GM13977 (cell line): ENCODE data around the gene ITPK1.

Experiments
- DNase-seq: peaks from one replicate; pipeline ENCODE4 v3.0.0; 2012; ENCODE audit warnings: low spot score
- CTCF ChIP-seq: IDR thresholded peaks from 2 replicates; pipeline ENCODE4 v1.5.1; 2012; ENCODE audit warnings: mild to moderate bottlenecking, control low read depth; ENCODE audit not compliant: insufficient read depth; ENCODE audit errors: extremely low read depth, missing control alignments
- in situ Hi-C: fragments of 300-500 bp; cut with MboI; formaldehyde crosslinking; loops from one replicate; pipeline ENCODE4 v1.12.0; 2022; ENCODE audit warnings: low sequenced_read_pairs, low pct_unique_long_range_greater_than_20kb, mixed read lengths, inconsistent platforms; ENCODE audit not compliant: unreplicated experiment

ITPK1 gene

GRCh38 chr14:92978229-92979021 is 137.3 kb downstream of the ITPK1 start:
- TF ChIP-seq CTCF, result no peak
- DNase-seq, result no peak
- in situ Hi-C loops, result no loop called here

DNA sequence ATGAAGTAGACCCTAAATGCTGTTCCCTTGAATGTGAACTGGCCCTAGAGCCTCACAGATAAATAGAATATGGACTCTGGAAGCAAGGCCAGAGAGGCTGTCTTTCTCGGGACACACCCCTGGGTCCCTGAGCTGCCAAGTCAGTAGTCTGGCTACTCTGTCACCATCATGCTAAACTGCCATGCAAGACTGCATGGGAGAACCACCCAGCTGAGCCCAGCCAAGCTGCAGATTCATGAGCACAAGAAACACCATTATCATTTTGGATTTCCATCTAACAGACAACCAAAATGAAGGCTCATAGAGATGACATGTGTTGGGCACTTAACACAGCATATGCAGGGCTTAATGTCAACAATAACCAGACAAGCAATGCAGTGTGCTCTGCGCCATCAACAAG is 139.5 kb downstream of the ITPK1 start:
- in situ Hi-C loops, result no loop called here
- no peak for DNase-seq
- no peak for TF ChIP-seq CTCF

- DNase-seq, result no peak
- no peak for TF ChIP-seq CTCF
- in situ Hi-C loops, result no loop called here
These were observed 141.0 kb downstream of the ITPK1 start for GRCh38 chr14:92974541-92975345.

GRCh38 chr14:92973798-92974372 is 141.8 kb downstream of the ITPK1 start:
- no peak for TF ChIP-seq CTCF
- in situ Hi-C loops, result no loop called here
- no peak for DNase-seq

DNA sequence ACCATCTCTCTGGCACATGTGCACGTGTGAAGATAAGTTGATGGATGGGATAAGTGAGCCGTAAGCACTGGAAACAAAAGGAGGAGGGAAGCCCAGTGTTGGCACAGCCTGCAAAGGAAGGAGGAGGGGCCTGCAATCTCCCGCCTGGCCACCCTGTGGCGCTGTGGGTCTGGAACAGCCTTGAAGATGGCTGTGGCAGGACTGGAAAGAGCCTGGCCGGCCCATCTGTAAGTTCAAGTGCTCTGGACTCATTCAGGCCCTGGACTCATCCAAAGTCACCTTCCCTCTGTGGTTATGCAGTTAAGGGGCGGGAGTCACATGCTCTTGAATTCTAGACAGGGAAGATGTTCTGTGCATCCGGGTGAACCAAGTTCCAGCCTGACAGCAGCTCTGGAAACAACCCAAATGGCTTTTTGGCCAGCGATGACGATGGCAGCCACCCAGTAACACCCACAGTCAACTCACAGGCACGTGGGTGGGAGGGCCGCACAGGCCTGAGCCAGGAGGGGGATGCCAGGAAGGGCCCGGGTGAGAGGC is 142.4 kb downstream of the ITPK1 start:
- no peak for DNase-seq
- in situ Hi-C loops, result no loop called here
- TF ChIP-seq CTCF, result peak; percentile 39

- no peak for DNase-seq
- in situ Hi-C loops, result no loop called here
- no peak for TF ChIP-seq CTCF
These were observed 144.0 kb downstream of the ITPK1 start for GRCh38 chr14:92971601-92972180.
